Spleen (tissue), 11 donors: ENCODE measurements around the gene DCBLD2. TPM values are rescaled to one million over a fixed set of nuclear protein-coding genes. Genes with fewer than 3 reads are reported as not detected.
A peak's percentile ranks its signal among the peaks of the same experiment; 100 is the strongest.

Experiments
- DNase-seq: peaks from one replicate; pipeline ENCODE4 v3.0.0-alpha.2; 2020
- H3K27ac ChIP-seq, 8 donors: fragments of 200-600 bp; sonication (generic) in 7 of 8; 1 replicate in 4 of 8; 2 replicates in 4 of 8; pipeline versions ENCODE4 v1.5.0 to v1.8.0; 2016 to 2021; ENCODE audit warnings: inconsistent platforms in 4 of 8, mild to moderate bottlenecking in 4 of 8, moderate library complexity in 1 of 8
- H3K27me3 ChIP-seq, 7 donors: fragments of 200-600 bp; sonication (generic) in 6 of 7; replicated peaks in 1 of 7; 1 replicate in 4 of 7; 2 replicates in 3 of 7; pipeline versions ENCODE4 v1.5.0 to v1.8.0; 2016 to 2021; ENCODE audit warnings: inconsistent platforms in 3 of 7, mild to moderate bottlenecking in 1 of 7
- H3K36me3 ChIP-seq, 6 donors: fragments of 200-600 bp; sonication (generic) in 5 of 6; 1 replicate in 4 of 6; 2 replicates in 2 of 6; pipeline versions ENCODE4 v1.5.0 to v1.8.0; 2016 to 2021; ENCODE audit warnings: inconsistent platforms in 2 of 6
- H3K4me1 ChIP-seq, 6 donors: fragments of 200-600 bp; sonication (generic) in 5 of 6; 1 replicate in 3 of 6; 2 replicates in 3 of 6; pipeline versions ENCODE4 v1.5.0 to v1.8.0; 2016 to 2021; ENCODE audit warnings: inconsistent platforms in 3 of 6
- H3K4me3 ChIP-seq, 8 donors: fragments of 200-600 bp; sonication (generic) in 7 of 8; 1 replicate in 4 of 8; 2 replicates in 4 of 8; pipeline versions ENCODE4 v1.5.0 to v1.8.0; 2016 to 2021; ENCODE audit warnings: inconsistent platforms in 4 of 8, mild to moderate bottlenecking in 4 of 8, moderate library complexity in 2 of 8
- H3K9me3 ChIP-seq, 8 donors: fragments of 200-600 bp; sonication (generic) in 7 of 8; 1 replicate in 4 of 8; 2 replicates in 4 of 8; pipeline versions ENCODE4 v1.5.0 to v1.8.0; 2016 to 2021; ENCODE audit warnings: inconsistent platforms in 4 of 8
- CTCF ChIP-seq, 11 experiments: fragments of 200-600 bp in 7 of 11; fragments of 450-650 bp in 4 of 11; sonication (generic) in 4 of 11; IDR thresholded peaks in 8 of 11; conservative IDR thresholded peaks in 3 of 11; 1 replicate in 7 of 11; 2 replicates in 4 of 11; pipeline versions ENCODE4 v1.4.0 to v1.8.0; 2016 to 2021; ENCODE audit warnings: antibody characterized with exemption in 11 of 11, inconsistent platforms in 4 of 11, mild to moderate bottlenecking in 1 of 11
- POLR2A ChIP-seq, 3 donors: fragments of 450-650 bp; IDR thresholded peaks; one replicate each; pipeline ENCODE4 v1.5.1; 2017; ENCODE audit warnings: antibody characterized with exemption in 3 of 3, mild to moderate bottlenecking in 1 of 3
- POLR2AphosphoS5 ChIP-seq, 3 donors: sonication (generic); formaldehyde crosslinking; IDR thresholded peaks; one replicate each; pipeline ENCODE4 v1.5.1; 2017; ENCODE audit warnings: antibody characterized with exemption in 3 of 3
- WGBS, 5 donors: extraction: QIAGEN DNeasy Blood & Tissue Kit in 3 of 5; methylation state at CpG; one replicate each; pipeline versions ENCODE4 v1.1.5 to v1.1.7; 2013 to 2018; 5-methylcytosine and 5-hydroxymethylcytosine counted together
- intact Hi-C: fragments of 100-400 bp; cut with DNase I; formaldehyde crosslinking; loops from one replicate; pipeline ENCODE4 v1.15.0; 2023; ENCODE audit warnings: low total_unique reads
- polyA plus RNA-seq, 3 donors: library from polyadenylated mRNA; stranded (reverse); fragments of 200-250 nt; gene quantifications; one replicate each; pipeline ENCODE4 v1.2.1, GENCODE V29; 2013
- total RNA-seq, 7 donors: library from RNA; depleted of rRNA in 3 of 7; stranded (reverse); fragments of >200 nt in 3 of 7; fragmentation: NEBNext Ultra II Directional in 4 of 7; extraction: Animal tissue kit (Norgen Biotek cat#: 25700) in 4 of 7; gene quantifications; one replicate each; pipeline versions ENCODE4 v1.1.0 to v1.2.1, GENCODE V29; 2016 to 2021
- donor health status: healthy with polysubstance abuse.
- donor health status: DM: no; HTN: no; CAD: no; lungs with moderate emphysema.
- donor health status: DM: no; HTN: no; CAD: no.
- donor health status: Bipolar disorder and iron deficiency.
- donor health status: healthy.
- donor health status: DM: no; HTN: no; CAD: no.
- donor health status: DM: yes; HTN: yes; CAD: no.

The DCBLD2 gene
- total and polyA plus RNA-seq, 10 donors: 0.91 to 10.4 (median 4.3) TPM

DNA sequence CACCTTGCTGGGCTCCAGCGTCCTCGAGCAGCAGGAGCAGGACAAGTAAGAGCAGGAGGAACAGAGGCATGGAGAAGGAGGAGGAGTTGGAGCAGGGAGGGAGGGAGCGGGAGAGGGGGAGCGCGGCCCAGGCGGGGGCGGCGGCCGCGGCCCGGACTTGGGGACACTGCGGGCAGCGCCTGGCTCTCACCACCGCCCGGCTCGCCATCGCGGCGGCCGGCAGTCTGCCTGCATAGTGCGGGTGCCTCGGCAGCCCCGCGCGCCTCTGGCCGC is 440 bp downstream of the DCBLD2 start:
- Histone ChIP-seq H3K27me3 (peaks cover 0 to 17% (median 0%) of the 10 kb centered on the region in 7 donors), H3K36me3 (no peaks in the 10 kb centered on the region), H3K9me3 (no peaks in the 10 kb centered on the region), H3K4me3 (peak overlapping the region; percentile 61 to 95 (median 77)), H3K4me1 (peaks cover 5 to 28% (median 17%) of the 10 kb centered on the region in 6 donors), H3K27ac (peak overlapping the region in 7 of 8 donors; percentile 62 to 84 (median 73))
- 0 to 4% (median 1%) methylated on average over 12 to 26 of the region's 26 CpGs for WGBS, 5 donors
- intact Hi-C loops: no loop called here
- no peak for DNase-seq
- no peak for TF ChIP-seq CTCF (IDR thresholded peaks at IDR 0.05 in 8 of 11, conservative IDR thresholded peaks at IDR 0.05 in 3 of 11)
- TF ChIP-seq POLR2AphosphoS5 (IDR thresholded peaks at IDR 0.05): no peak
- no peak for TF ChIP-seq POLR2A (IDR thresholded peaks at IDR 0.05)

- peak; percentile 87 for DNase-seq
- Histone ChIP-seq H3K27me3 (peaks cover 0 to 17% (median 0%) of the 10 kb centered on the region in 7 donors), H3K27ac (peak overlapping the region in 2 of 8 donors; percentile 81 to 84), H3K4me1 (peaks cover 5 to 28% (median 17%) of the 10 kb centered on the region in 6 donors), H3K9me3 (no peaks in the 10 kb centered on the region), H3K4me3 (peak overlapping the region; percentile 61 to 95 (median 77)), H3K36me3 (no peaks in the 10 kb centered on the region)
- WGBS, 5 donors: 14 to 18% (median 16%) methylated on average over 21 to 23 of the region's 23 CpGs
- intact Hi-C loops: no loop called here
- TF ChIP-seq POLR2A (IDR thresholded peaks at IDR 0.05) (no peak), POLR2AphosphoS5 (IDR thresholded peaks at IDR 0.05) (no peak), CTCF (IDR thresholded peaks at IDR 0.05 in 8 of 11, conservative IDR thresholded peaks at IDR 0.05 in 3 of 11) (no peak)
These were observed 1.0 kb downstream of the DCBLD2 start for GRCh38 chr3:98900265-98901118.

DNA sequence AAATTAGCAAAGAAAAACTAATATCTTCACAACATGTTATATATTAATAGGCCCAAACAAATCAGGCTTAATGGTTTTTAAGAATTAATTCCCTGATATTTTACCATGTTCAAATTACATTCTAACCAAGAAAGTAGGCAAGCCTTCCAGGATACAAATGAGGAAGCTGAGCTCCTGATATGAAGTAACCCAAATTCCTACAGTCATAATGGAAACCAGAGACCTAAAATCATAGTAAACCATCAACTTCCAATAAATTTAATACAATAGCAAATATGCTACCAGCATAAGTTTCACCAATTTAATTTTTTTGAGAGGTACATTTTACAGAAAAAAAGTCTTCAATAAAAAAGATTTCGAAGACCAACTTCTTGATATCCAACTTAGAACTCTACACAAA is 3.8 kb downstream of the DCBLD2 start:
- peaks cover 5 to 25% (median 16%) of the 10 kb centered on the region in 6 donors for H3K4me1 ChIP-seq
- H3K36me3 ChIP-seq: no peaks in the 10 kb centered on the region
- no peak overlapping the region for H3K4me3 ChIP-seq
- intact Hi-C loops: no loop called here
- 49 to 89% (median 56%) methylated on average over 1 of the region's 1 CpG for whole genome bisulfite sequencing, 5 donors
- peaks cover 0 to 17% (median 0%) of the 10 kb centered on the region in 7 donors for H3K27me3 ChIP-seq
- TF ChIP-seq POLR2AphosphoS5 (IDR thresholded peaks at IDR 0.05) (no peak), POLR2A (IDR thresholded peaks at IDR 0.05) (no peak), CTCF (IDR thresholded peaks at IDR 0.05 in 8 of 11, conservative IDR thresholded peaks at IDR 0.05 in 3 of 11) (no peak)
- no peak for DNase-seq
- no peak overlapping the region for H3K27ac ChIP-seq
- no peaks in the 10 kb centered on the region for H3K9me3 ChIP-seq

- Histone ChIP-seq H3K4me3 (no peak overlapping the region), H3K4me1 (peaks cover 0 to 4% (median under 1%) of the 10 kb centered on the region in 6 donors), H3K27me3 (peaks cover 0 to 2% (median 0%) of the 10 kb centered on the region in 7 donors), H3K27ac (no peak overlapping the region), H3K36me3 (no peaks in the 10 kb centered on the region), H3K9me3 (no peaks in the 10 kb centered on the region)
- WGBS, 5 donors: 87 to 95% (median 92%) methylated on average over 8 of the region's 8 CpGs
- intact Hi-C loops: no loop called here
- DNase-seq: no peak
- TF ChIP-seq CTCF (IDR thresholded peaks at IDR 0.05 in 8 of 11, conservative IDR thresholded peaks at IDR 0.05 in 3 of 11) (no peak), POLR2AphosphoS5 (IDR thresholded peaks at IDR 0.05) (no peak)
These were observed 6.5 kb downstream of the DCBLD2 start for GRCh38 chr3:98894791-98895576.
